HEK293 (cell line): ENCODE measurements around the gene BEST3.

Source experiments
- CTCF ChIA-PET: fragments of 350-600 bp; formaldehyde crosslinking; extraction: SDS; loops from one replicate; lab custom pipeline; 2021; ENCODE audit warnings: antibody characterized with exemption; lab: Yijun Ruan, JAX
- POLR2A ChIA-PET: fragments of 300-600 bp; formaldehyde crosslinking; extraction: SDS; loops from one replicate; lab custom pipeline; 2020; ENCODE audit warnings: antibody characterized with exemption, inconsistent platforms; lab: Yijun Ruan, JAX
- H3K27ac ChIP-seq: fragments of 200-500 bp; sonication (Bioruptor generic); 2 replicates; pipeline ENCODE4 v1.5.1; 2014; ENCODE audit warnings: low read depth, low read length, control low read depth, inconsistent platforms; ENCODE audit errors: extremely low read depth
- H3K36me3 ChIP-seq, 2 experiments: fragments of 200-500 bp in 1 of 2; sonication (Bioruptor generic) in 1 of 2; 1 replicate in 1 of 2; 2 replicates in 1 of 2; pipeline ENCODE4 v1.5.1; 2014 to 2017; ENCODE audit warnings: inconsistent platforms in 2 of 2, low read length in 2 of 2; ENCODE audit not compliant: control insufficient read depth in 2 of 2, insufficient read depth in 1 of 2
- H3K4me1 ChIP-seq: fragments of 200-500 bp; sonication (Bioruptor generic); 2 replicates; pipeline ENCODE4 v1.5.1; 2014; ENCODE audit warnings: mild to moderate bottlenecking, low read length, inconsistent platforms; ENCODE audit not compliant: control insufficient read depth, insufficient read depth
- H3K4me3 ChIP-seq: 2 replicates; pipeline ENCODE4 v1.5.1; 2011; ENCODE audit warnings: low read depth, mild to moderate bottlenecking, control low read depth, low read length, moderate library complexity
- H3K9me3 ChIP-seq: fragments of 200-500 bp; sonication (Bioruptor generic); 2 replicates; pipeline ENCODE4 v1.5.1; 2014; ENCODE audit warnings: low read depth, low read length, inconsistent platforms; ENCODE audit not compliant: control insufficient read depth, insufficient read depth
- SP3 ChIP-seq: fragments of 450-650 bp; formaldehyde crosslinking; IDR thresholded peaks from 2 replicates; pipeline ENCODE4 v1.5.1; 2016; ENCODE audit warnings: missing biosample characterization, missing genetic modification characterization
- TRIM28 ChIP-seq: IDR thresholded peaks from 2 replicates; pipeline ENCODE4 v1.6.1; 2011; ENCODE audit warnings: low read length, control low read depth, borderline replicate concordance
- ZBTB7A ChIP-seq: fragments of 450-650 bp; formaldehyde crosslinking; IDR thresholded peaks from 2 replicates; pipeline ENCODE4 v1.5.1; 2016; ENCODE audit warnings: low read depth, missing biosample characterization, missing genetic modification characterization
- ZNF174 ChIP-seq: fragments of 450-650 bp; formaldehyde crosslinking; IDR thresholded peaks from 2 replicates; pipeline ENCODE4 v1.5.0; 2017; ENCODE audit warnings: missing biosample characterization, mild to moderate bottlenecking, missing genetic modification characterization
- ZNF184 ChIP-seq: fragments of 450-650 bp; IDR thresholded peaks from 2 replicates; pipeline ENCODE4 v1.5.1; 2018; ENCODE audit warnings: missing biosample characterization, mild to moderate bottlenecking, missing genetic modification characterization
- ZNF223 ChIP-seq: fragments of 450-650 bp; formaldehyde crosslinking; IDR thresholded peaks from 2 replicates; pipeline ENCODE4 v1.5.1; 2016; ENCODE audit warnings: missing biosample characterization, missing genetic modification characterization
- ZNF544 ChIP-seq: fragments of 450-650 bp; formaldehyde crosslinking; IDR thresholded peaks from 2 replicates; pipeline ENCODE4 v1.5.0; 2017; ENCODE audit warnings: missing biosample characterization, missing genetic modification characterization
- ZNF76 ChIP-seq: fragments of 450-650 bp; formaldehyde crosslinking; IDR thresholded peaks from 2 replicates; pipeline ENCODE4; 2016; ENCODE audit warnings: low read depth, missing biosample characterization, missing genetic modification characterization, borderline replicate concordance
- ZNF830 ChIP-seq: fragments of 450-650 bp; IDR thresholded peaks from 2 replicates; pipeline ENCODE4 v1.5.0; 2018; ENCODE audit warnings: missing biosample characterization, missing genetic modification characterization, low read depth, mild to moderate bottlenecking, moderate library complexity
- ZXDB ChIP-seq: fragments of 450-650 bp; formaldehyde crosslinking; IDR thresholded peaks from 2 replicates; pipeline ENCODE4 v1.5.1; 2016; ENCODE audit warnings: missing biosample characterization, missing genetic modification characterization
- TF ChIP-seq, protein P1 (sequence below): fragments of 450-650 bp; formaldehyde crosslinking; IDR thresholded peaks from 2 replicates; pipeline ENCODE4 v1.5.1; 2016; ENCODE audit warnings: missing biosample characterization, missing genetic modification characterization
- TF ChIP-seq, protein P2 (sequence below): fragments of 450-650 bp; formaldehyde crosslinking; IDR thresholded peaks from 2 replicates; pipeline ENCODE4 v1.5.1; 2016; ENCODE audit warnings: missing biosample characterization, missing genetic modification characterization
- TF ChIP-seq, protein P3 (sequence below): fragments of 450-650 bp; formaldehyde crosslinking; IDR thresholded peaks from 2 replicates; pipeline ENCODE4 v1.5.1; 2016; ENCODE audit warnings: missing biosample characterization, missing genetic modification characterization, borderline replicate concordance
- TF ChIP-seq, protein P4 (sequence below): fragments of 450-650 bp; formaldehyde crosslinking; IDR thresholded peaks from 2 replicates; pipeline ENCODE4 v1.5.1; 2017; ENCODE audit warnings: missing biosample characterization, missing genetic modification characterization
- TF ChIP-seq, protein P5 (sequence below): fragments of 450-650 bp; formaldehyde crosslinking; IDR thresholded peaks from 2 replicates; pipeline ENCODE4 v1.5.1; 2016; ENCODE audit warnings: missing biosample characterization, missing genetic modification characterization

Gene BEST3

DNA sequence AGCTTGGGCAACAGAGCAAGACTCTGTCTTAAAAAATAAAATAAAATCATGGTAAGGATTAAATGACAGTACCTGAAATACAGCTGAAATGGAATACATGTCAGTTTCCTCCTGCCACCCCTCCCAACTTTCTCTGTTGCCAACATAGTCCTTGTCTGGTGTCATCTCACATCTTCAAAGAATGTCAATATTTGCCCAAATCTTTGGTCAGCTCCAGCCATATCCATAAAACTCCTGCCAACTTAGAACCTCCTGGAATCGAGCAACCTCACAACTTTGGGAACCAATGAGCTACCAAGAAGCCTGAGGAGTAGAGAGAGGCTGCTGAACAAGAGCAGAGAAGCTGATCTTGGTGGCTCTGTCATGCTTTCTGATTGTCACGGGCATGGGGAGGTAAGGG is 77.6 kb downstream of the BEST3 start:
- H3K9me3 ChIP-seq, result no peaks in the 10 kb centered on the region
- no peak for TF ChIP-seq ZNF223 (tag by site-specific recombination)
- TF ChIP-seq, protein P1, sequence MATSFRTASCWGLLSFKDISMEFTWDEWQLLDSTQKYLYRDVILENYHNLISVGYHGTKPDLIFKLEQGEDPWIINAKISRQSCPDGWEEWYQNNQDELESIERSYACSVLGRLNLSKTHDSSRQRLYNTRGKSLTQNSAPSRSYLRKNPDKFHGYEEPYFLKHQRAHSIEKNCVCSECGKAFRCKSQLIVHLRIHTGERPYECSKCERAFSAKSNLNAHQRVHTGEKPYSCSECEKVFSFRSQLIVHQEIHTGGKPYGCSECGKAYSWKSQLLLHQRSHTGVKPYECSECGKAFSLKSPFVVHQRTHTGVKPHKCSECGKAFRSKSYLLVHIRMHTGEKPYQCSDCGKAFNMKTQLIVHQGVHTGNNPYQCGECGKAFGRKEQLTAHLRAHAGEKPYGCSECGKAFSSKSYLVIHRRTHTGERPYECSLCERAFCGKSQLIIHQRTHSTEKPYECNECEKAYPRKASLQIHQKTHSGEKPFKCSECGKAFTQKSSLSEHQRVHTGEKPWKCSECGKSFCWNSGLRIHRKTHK, result no peak
- no peak for TF ChIP-seq ZNF76 (tag by site-specific recombination)
- no peak for TF ChIP-seq ZNF174
- no peak for TF ChIP-seq ZNF830 (tag by site-specific recombination)
- TF ChIP-seq, protein P2, sequence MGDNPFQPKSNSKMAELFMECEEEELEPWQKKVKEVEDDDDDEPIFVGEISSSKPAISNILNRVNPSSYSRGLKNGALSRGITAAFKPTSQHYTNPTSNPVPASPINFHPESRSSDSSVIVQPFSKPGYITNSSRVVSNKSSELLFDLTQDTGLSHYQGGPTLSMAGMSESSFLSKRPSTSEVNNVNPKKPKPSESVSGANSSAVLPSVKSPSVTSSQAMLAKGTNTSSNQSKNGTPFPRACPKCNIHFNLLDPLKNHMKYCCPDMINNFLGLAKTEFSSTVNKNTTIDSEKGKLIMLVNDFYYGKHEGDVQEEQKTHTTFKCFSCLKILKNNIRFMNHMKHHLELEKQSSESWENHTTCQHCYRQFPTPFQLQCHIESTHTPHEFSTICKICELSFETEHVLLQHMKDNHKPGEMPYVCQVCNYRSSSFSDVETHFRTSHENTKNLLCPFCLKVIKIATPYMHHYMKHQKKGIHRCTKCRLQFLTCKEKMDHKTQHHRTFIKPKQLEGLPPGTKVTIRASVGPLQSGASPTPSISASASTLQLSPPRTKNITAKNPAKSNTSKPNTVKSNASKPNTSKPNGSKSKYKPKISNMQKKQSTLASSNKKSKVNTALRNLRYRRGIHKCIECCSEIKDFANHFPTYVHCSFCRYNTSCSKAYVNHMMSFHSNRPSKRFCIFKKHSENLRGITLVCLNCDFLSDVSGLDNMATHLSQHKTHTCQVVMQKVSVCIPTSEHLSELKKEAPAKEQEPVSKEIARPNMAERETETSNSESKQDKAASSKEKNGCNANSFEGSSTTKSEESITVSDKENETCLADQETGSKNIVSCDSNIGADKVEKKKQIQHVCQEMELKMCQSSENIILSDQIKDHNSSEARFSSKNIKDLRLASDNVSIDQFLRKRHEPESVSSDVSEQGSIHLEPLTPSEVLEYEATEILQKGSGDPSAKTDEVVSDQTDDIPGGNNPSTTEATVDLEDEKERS, result no peak
- no peak for TF ChIP-seq ZBTB7A (tag by site-specific recombination)
- TF ChIP-seq ZNF184 (tag by site-specific recombination), result no peak
- TF ChIP-seq, protein P3, sequence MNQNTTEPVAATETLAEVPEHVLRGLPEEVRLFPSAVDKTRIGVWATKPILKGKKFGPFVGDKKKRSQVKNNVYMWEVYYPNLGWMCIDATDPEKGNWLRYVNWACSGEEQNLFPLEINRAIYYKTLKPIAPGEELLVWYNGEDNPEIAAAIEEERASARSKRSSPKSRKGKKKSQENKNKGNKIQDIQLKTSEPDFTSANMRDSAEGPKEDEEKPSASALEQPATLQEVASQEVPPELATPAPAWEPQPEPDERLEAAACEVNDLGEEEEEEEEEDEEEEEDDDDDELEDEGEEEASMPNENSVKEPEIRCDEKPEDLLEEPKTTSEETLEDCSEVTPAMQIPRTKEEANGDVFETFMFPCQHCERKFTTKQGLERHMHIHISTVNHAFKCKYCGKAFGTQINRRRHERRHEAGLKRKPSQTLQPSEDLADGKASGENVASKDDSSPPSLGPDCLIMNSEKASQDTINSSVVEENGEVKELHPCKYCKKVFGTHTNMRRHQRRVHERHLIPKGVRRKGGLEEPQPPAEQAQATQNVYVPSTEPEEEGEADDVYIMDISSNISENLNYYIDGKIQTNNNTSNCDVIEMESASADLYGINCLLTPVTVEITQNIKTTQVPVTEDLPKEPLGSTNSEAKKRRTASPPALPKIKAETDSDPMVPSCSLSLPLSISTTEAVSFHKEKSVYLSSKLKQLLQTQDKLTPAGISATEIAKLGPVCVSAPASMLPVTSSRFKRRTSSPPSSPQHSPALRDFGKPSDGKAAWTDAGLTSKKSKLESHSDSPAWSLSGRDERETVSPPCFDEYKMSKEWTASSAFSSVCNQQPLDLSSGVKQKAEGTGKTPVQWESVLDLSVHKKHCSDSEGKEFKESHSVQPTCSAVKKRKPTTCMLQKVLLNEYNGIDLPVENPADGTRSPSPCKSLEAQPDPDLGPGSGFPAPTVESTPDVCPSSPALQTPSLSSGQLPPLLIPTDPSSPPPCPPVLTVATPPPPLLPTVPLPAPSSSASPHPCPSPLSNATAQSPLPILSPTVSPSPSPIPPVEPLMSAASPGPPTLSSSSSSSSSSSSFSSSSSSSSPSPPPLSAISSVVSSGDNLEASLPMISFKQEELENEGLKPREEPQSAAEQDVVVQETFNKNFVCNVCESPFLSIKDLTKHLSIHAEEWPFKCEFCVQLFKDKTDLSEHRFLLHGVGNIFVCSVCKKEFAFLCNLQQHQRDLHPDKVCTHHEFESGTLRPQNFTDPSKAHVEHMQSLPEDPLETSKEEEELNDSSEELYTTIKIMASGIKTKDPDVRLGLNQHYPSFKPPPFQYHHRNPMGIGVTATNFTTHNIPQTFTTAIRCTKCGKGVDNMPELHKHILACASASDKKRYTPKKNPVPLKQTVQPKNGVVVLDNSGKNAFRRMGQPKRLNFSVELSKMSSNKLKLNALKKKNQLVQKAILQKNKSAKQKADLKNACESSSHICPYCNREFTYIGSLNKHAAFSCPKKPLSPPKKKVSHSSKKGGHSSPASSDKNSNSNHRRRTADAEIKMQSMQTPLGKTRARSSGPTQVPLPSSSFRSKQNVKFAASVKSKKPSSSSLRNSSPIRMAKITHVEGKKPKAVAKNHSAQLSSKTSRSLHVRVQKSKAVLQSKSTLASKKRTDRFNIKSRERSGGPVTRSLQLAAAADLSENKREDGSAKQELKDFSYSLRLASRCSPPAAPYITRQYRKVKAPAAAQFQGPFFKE (tag by site-specific recombination), result no peak
- TF ChIP-seq ZNF544 (tag by site-specific recombination), result no peak
- TF ChIP-seq, protein P4, sequence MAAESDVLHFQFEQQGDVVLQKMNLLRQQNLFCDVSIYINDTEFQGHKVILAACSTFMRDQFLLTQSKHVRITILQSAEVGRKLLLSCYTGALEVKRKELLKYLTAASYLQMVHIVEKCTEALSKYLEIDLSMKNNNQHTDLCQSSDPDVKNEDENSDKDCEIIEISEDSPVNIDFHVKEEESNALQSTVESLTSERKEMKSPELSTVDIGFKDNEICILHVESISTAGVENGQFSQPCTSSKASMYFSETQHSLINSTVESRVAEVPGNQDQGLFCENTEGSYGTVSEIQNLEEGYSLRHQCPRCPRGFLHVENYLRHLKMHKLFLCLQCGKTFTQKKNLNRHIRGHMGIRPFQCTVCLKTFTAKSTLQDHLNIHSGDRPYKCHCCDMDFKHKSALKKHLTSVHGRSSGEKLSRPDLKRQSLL (tag by site-specific recombination), result no peak
- no peak for TF ChIP-seq TRIM28
- no peak for TF ChIP-seq ZXDB (tag by site-specific recombination)
- TF ChIP-seq, protein P5, sequence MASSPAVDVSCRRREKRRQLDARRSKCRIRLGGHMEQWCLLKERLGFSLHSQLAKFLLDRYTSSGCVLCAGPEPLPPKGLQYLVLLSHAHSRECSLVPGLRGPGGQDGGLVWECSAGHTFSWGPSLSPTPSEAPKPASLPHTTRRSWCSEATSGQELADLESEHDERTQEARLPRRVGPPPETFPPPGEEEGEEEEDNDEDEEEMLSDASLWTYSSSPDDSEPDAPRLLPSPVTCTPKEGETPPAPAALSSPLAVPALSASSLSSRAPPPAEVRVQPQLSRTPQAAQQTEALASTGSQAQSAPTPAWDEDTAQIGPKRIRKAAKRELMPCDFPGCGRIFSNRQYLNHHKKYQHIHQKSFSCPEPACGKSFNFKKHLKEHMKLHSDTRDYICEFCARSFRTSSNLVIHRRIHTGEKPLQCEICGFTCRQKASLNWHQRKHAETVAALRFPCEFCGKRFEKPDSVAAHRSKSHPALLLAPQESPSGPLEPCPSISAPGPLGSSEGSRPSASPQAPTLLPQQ, result no peak
- no peak for TF ChIP-seq SP3
- H3K36me3 ChIP-seq, result no peaks in the 10 kb centered on the region
- ChIA-PET CTCF (interaction anchor here (0.6 kb wide), 1 partner anchor 12 kb away, joined by 3 read pairs; no protein-coding TSS in a partner anchor), POLR2A (no interaction called here)
- no peaks in the 10 kb centered on the region for H3K4me1 ChIP-seq
- no peak overlapping the region for H3K4me3 ChIP-seq
- no peak overlapping the region for H3K27ac ChIP-seq
